ENCODE data around the gene KAZN.

The KAZN gene

DNA sequence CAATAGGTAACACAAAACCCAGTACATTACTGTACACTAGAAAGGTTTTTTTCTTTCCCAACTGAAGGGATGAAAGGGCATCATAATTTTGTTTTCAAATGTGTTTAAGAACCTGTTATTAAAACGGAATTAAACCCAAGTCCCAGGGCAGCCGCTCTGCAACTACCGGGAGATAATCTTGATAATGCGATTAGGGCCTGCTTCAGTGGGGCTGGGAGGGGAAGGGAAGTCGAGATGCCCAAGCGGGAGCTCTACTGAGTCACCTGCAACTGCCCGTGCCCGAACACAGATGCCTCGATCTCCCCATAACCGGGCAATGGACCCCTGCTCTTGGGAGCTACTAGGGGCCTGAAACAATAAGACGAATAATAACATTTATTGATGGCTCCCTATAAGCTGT, 61.4 kb downstream of the KAZN start:
- peak overlapping the region; percentile 81 for H3K4me2 ChIP-seq (ENCODE audit: low read length)

GRCh38 chr1:14660801-14661200, 62.3 kb downstream of the KAZN start:
- no peaks in the 10 kb centered on the region for H4K20me1 ChIP-seq (ENCODE audit: control insufficient read depth, insufficient read depth, low read depth, low read length)
- no peak for TF ChIP-seq EZH2phosphoT487 (IDR thresholded peaks at IDR 0.05; ENCODE audit: borderline replicate concordance, low read length)
- TF ChIP-seq, protein P1, sequence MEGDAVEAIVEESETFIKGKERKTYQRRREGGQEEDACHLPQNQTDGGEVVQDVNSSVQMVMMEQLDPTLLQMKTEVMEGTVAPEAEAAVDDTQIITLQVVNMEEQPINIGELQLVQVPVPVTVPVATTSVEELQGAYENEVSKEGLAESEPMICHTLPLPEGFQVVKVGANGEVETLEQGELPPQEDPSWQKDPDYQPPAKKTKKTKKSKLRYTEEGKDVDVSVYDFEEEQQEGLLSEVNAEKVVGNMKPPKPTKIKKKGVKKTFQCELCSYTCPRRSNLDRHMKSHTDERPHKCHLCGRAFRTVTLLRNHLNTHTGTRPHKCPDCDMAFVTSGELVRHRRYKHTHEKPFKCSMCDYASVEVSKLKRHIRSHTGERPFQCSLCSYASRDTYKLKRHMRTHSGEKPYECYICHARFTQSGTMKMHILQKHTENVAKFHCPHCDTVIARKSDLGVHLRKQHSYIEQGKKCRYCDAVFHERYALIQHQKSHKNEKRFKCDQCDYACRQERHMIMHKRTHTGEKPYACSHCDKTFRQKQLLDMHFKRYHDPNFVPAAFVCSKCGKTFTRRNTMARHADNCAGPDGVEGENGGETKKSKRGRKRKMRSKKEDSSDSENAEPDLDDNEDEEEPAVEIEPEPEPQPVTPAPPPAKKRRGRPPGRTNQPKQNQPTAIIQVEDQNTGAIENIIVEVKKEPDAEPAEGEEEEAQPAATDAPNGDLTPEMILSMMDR (IDR thresholded peaks at IDR 0.05; ENCODE audit: low read depth, low read length, poor library complexity, severe bottlenecking) = no peak
- H3F3A ChIP-seq (ENCODE audit: control insufficient read depth, insufficient read depth) = peaks cover 3% of the 10 kb centered on the region
- H3K9me2 ChIP-seq (replicated peaks; ENCODE audit: control insufficient read depth, low read length) = no peaks in the 10 kb centered on the region
- peak overlapping the region; percentile 95 for H3K27ac ChIP-seq (ENCODE audit: low read depth, low read length)
- no peaks in the 10 kb centered on the region for H3K9me3 ChIP-seq (ENCODE audit: control insufficient read depth, insufficient read depth, low read length)
- H3K4me3 ChIP-seq (ENCODE audit: low read length) = peak overlapping the region; percentile 63
- H3K36me3 ChIP-seq (ENCODE audit: control insufficient read depth, low read length) = no peaks in the 10 kb centered on the region
- H3K4me2 ChIP-seq (ENCODE audit: low read length) = peak overlapping the region; percentile 81
- H3K4me1 ChIP-seq (ENCODE audit: control insufficient read depth, low read length) = peaks cover 52% of the 10 kb centered on the region
- no peaks in the 10 kb centered on the region for H3K27me3 ChIP-seq (ENCODE audit: control insufficient read depth, low read length)
- no peaks in the 10 kb centered on the region for H3K79me2 ChIP-seq (ENCODE audit: control insufficient read depth, low read length)

More for the DNA sequence above, 61.4 kb downstream of the KAZN start:
- Histone ChIP-seq H4K20me1 (ENCODE audit: control insufficient read depth, insufficient read depth, low read depth, low read length) (no peaks in the 10 kb centered on the region), H3K27me3 (ENCODE audit: control insufficient read depth, low read length) (no peaks in the 10 kb centered on the region), H3K4me3 (ENCODE audit: low read length) (no peak overlapping the region), H3K79me2 (ENCODE audit: control insufficient read depth, low read length) (no peaks in the 10 kb centered on the region), H3K4me1 (ENCODE audit: control insufficient read depth, low read length) (peaks cover 52% of the 10 kb centered on the region), H3K27ac (ENCODE audit: low read depth, low read length) (no peak overlapping the region), H3K9me2 (replicated peaks; ENCODE audit: control insufficient read depth, low read length) (no peaks in the 10 kb centered on the region), H3K36me3 (ENCODE audit: control insufficient read depth, low read length) (no peaks in the 10 kb centered on the region), H3F3A (ENCODE audit: control insufficient read depth, insufficient read depth) (peaks cover 3% of the 10 kb centered on the region), H3K9me3 (ENCODE audit: control insufficient read depth, insufficient read depth, low read length) (no peaks in the 10 kb centered on the region)
- TF ChIP-seq, protein P1 (IDR thresholded peaks at IDR 0.05; ENCODE audit: low read depth, low read length, poor library complexity, severe bottlenecking) = no peak
- TF ChIP-seq EZH2phosphoT487 (IDR thresholded peaks at IDR 0.05; ENCODE audit: borderline replicate concordance, low read length) = no peak

GRCh38 chr1:14661222-14661621, 62.7 kb downstream of the KAZN start:
- no peaks in the 10 kb centered on the region for H3K9me3 ChIP-seq (ENCODE audit: control insufficient read depth, insufficient read depth, low read length)
- H3K9me2 ChIP-seq (replicated peaks; ENCODE audit: control insufficient read depth, low read length) = no peaks in the 10 kb centered on the region
- H4K20me1 ChIP-seq (ENCODE audit: control insufficient read depth, insufficient read depth, low read depth, low read length) = no peaks in the 10 kb centered on the region
- TF ChIP-seq, protein P1 (IDR thresholded peaks at IDR 0.05; ENCODE audit: low read depth, low read length, poor library complexity, severe bottlenecking) = no peak
- TF ChIP-seq EZH2phosphoT487 (IDR thresholded peaks at IDR 0.05; ENCODE audit: borderline replicate concordance, low read length) = no peak
- H3K27me3 ChIP-seq (ENCODE audit: control insufficient read depth, low read length) = no peaks in the 10 kb centered on the region
- peaks cover 52% of the 10 kb centered on the region for H3K4me1 ChIP-seq (ENCODE audit: control insufficient read depth, low read length)
- peak overlapping the region; percentile 63 for H3K4me3 ChIP-seq (ENCODE audit: low read length)
- peaks cover 3% of the 10 kb centered on the region for H3F3A ChIP-seq (ENCODE audit: control insufficient read depth, insufficient read depth)
- H3K27ac ChIP-seq (ENCODE audit: low read depth, low read length) = peak overlapping the region; percentile 95
- peak overlapping the region; percentile 81 for H3K4me2 ChIP-seq (ENCODE audit: low read length)
- H3K79me2 ChIP-seq (ENCODE audit: control insufficient read depth, low read length) = no peaks in the 10 kb centered on the region
- no peaks in the 10 kb centered on the region for H3K36me3 ChIP-seq (ENCODE audit: control insufficient read depth, low read length)
